ENCODE measurements around the gene KCNQ1. TPM values are rescaled to one million over a fixed set of nuclear protein-coding genes. Genes with fewer than 3 reads are reported as not detected.

The KCNQ1 gene
- total RNA-seq, 1 experiment from 2014 or later: 2.3 TPM

- no peak overlapping the region for H3K4me2 ChIP-seq (ENCODE audit: insufficient read depth, insufficient read length, low read length)
- H3K4ac ChIP-seq (ENCODE audit: low read depth, low read length): no peak overlapping the region
- H3K14ac ChIP-seq (ENCODE audit: insufficient read depth, low read length): no peak overlapping the region; the same call in 1 of the 2 replicates
- peaks cover 71% of the 10 kb centered on the region for H3K27me3 Mint-ChIP-seq (ENCODE audit: low read depth)
- H3K79me2 ChIP-seq (ENCODE audit: insufficient read depth, low read length): no peaks in the 10 kb centered on the region
- H4K8ac ChIP-seq (replicated peaks; ENCODE audit: insufficient read length, low read depth, low read length): no peak overlapping the region
- no peak for TF ChIP-seq CTCF (conservative IDR thresholded peaks at IDR 0.05)
- no peak overlapping the region for H3K18ac ChIP-seq (ENCODE audit: insufficient read length, low read depth, low read length)
- no peak overlapping the region for H2AFZ ChIP-seq (ENCODE audit: low read length)
- H2AK5ac ChIP-seq (ENCODE audit: insufficient read length, low read length): no peak overlapping the region
- peaks cover 2% of the 10 kb centered on the region; the same call in 1 of the 2 replicates for H3K27me3 ChIP-seq (ENCODE audit: insufficient read depth, low read length)
- H3K27ac Mint-ChIP-seq: no peak overlapping the region
- no peak overlapping the region for H4K91ac ChIP-seq (ENCODE audit: insufficient read length, low read depth, low read length)
- no peak overlapping the region for H2BK5ac ChIP-seq (ENCODE audit: insufficient read length, low read length)
- no peak for DNase-seq
- H3K4me1 Mint-ChIP-seq: no peaks in the 10 kb centered on the region; a peak in 1 of 4 replicates
- H2BK120ac ChIP-seq (ENCODE audit: low read depth, low read length, poor library complexity, severe bottlenecking): no peak overlapping the region
- H3K9ac ChIP-seq (ENCODE audit: extremely low read depth, insufficient read length, low read length): no peak overlapping the region
- no peak overlapping the region for H4K5ac ChIP-seq (ENCODE audit: insufficient read length, low read depth, low read length)
- H3K9me3 Mint-ChIP-seq: no peaks in the 10 kb centered on the region
- H3T11ph ChIP-seq (ENCODE audit: low read length): no peak overlapping the region
- no peaks in the 10 kb centered on the region for H3K23me2 ChIP-seq (ENCODE audit: insufficient read length, low read depth, low read length, poor library complexity, severe bottlenecking)
- WGBS (ENCODE audit: extremely low coverage, insufficient read length, low lambda C conversion rate): no CpG with 5 or more reads among the region's 25 CpGs
- no peak overlapping the region for H3K56ac ChIP-seq (ENCODE audit: insufficient read length, low read depth, low read length)
- H3K36me3 Mint-ChIP-seq (ENCODE audit: insufficient read depth in 1 of 3, low read depth in 3 of 3): no peaks in the 10 kb centered on the region
- H3K9me3 ChIP-seq (ENCODE audit: control insufficient read depth, low read depth, low read length): no peaks in the 10 kb centered on the region
- no peak overlapping the region for H3K4me3 Mint-ChIP-seq
- H2BK20ac ChIP-seq (ENCODE audit: low read depth, low read length, poor library complexity, severe bottlenecking): no peak overlapping the region
- no peak overlapping the region for H3K23ac ChIP-seq (ENCODE audit: insufficient read length, low read depth, low read length)
- no peak overlapping the region for H2BK15ac ChIP-seq (ENCODE audit: low read depth, low read length)
- no peaks in the 10 kb centered on the region for H4K20me1 ChIP-seq (ENCODE audit: control insufficient read depth, insufficient read depth, insufficient read length)
- H2BK12ac ChIP-seq (ENCODE audit: insufficient read length, low read depth, low read length): no peak overlapping the region
- H3K4me1 ChIP-seq (ENCODE audit: insufficient read depth, low read length): no peaks in the 10 kb centered on the region
- H3K79me1 ChIP-seq (ENCODE audit: insufficient read depth, low read depth, low read length, poor library complexity, severe bottlenecking): no peaks in the 10 kb centered on the region
- H3K27ac ChIP-seq (ENCODE audit: insufficient read length, low read depth, low read length): no peak overlapping the region
Measured at GRCh38 chr11:2570841-2571597, 126.2 kb downstream of the KCNQ1 start.

Measured in H9 (cell line).